ENCODE data around the gene PPP6R3.

Gene PPP6R3

DNA sequence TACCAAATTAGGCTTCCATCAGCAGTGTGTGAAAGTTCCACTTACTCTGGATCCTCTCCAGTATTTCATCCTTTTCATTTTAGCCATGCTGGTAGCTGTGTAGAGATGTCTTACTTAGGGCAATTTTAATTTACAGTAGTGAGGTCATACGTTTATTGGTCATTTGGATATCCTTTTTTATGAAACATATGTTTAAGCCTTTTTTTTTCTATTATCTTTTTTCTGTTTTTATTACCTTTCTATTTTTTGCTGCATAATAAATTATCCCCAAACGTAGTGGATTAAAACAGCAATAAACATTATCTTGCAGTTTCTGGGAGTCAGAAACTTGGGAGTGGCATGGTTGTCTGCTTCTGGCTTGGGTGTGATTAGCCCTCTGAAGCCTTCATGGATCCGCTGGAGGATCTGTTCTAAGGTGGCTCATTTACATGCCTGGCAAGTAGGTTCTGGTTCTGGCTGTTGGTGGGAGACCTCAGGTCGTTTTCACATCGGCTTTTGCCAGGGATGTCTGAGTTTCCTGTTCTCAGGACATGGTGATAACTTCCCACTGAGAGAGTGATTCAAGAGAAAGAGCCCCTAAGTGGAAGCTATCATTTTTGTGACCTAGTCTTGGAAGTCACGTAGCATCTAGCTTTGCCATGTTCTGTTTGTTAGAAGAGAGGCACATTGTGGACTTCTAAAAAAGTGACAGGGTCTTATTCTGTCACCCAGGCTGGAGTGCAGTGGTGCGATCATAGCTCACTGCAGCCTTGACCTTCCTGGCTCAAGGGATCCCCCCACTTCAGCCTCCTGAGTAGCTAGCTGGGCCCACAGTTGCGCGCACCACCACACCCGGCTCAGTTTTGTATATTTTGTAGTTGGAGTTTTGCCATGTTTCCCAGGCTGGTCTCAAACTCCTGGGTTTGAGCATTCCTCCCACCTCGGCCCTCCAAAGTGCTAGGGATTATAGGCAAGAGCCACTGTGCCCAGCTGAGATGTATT lies 38.6 kb downstream of the PPP6R3 start:
- no peak for DNase-seq

DNA sequence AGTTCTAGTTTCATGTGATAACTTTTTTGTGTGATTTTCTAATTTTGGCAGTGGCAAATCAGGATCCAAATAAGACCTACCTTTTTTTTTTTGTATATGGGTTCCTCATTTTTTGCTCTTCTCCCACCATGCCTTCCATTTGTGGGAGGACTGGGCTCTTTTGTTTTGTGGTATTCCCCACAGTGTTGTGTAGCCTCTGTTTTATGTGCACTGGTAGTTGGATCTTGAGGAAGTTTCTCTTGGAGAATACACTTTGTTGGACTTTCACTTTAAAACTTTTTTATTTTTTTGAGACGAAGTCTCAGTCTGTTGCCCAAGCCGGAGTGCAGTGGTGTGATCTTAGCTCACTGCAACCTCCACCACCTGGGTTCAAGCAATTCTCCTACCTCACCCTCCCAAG lies 39.7 kb downstream of the PPP6R3 start:
- no peak for DNase-seq

DNA sequence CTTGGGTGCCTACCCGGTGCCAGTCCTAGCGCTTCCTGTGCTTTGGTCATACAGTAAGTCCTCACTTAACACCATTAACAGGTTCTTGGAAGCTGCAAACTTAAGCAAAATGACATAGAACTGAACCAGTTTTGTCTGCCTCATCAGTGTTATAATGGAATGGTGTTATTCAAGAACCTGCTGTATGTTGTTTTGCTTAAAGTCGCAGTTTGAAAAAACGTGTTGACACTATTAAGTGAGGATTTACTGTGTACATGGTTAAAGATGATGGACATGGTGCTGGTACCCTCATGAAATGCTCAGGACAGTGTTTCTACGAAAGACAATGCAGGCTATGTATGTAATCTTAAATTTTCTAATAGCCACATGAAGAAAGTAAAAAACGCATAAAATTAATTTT lies 41.3 kb downstream of the PPP6R3 start:
- DNase-seq = no peak

DNA sequence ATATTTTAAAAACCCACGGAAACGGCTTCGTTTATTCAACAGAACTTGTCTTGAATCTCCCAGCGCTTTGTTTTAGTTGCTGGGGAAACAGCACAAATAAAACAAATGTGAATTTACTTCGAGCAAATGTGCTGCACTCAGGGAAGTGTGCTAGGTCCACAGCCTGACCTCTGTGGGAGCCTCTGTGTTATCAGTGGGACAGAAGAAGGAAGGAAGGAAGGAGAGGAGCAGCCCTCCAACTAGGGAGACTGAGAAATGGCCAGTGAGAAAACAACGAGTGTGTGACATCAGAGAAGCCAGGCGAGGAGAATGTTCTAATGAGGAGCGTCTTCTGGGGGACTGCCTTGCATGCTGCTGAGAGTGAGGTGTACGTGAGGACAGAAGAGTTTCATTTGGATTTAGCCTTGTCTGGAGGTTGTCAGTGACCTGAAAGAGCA lies 42.7 kb downstream of the PPP6R3 start:
- no peak for DNase-seq

DNA sequence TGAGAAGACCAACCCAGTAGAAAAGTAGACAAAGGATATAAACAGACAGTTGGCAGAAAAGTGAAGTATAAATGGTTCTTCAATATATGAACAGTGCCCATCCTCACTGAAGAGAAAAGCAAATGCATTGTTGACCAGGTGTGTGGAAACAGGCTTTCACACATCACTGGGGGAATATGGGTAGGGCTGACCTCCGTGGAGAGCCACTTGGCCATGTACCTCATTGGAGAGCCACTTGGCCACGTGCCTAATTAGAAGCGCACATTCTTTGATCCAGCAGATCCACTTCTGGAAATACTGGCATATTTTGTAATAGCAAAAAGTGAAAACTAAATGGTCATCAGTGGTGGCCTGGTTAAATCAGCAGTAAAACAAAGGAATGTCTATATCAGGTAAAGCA lies 43.2 kb downstream of the PPP6R3 start:
- DNase-seq = no peak

DNA sequence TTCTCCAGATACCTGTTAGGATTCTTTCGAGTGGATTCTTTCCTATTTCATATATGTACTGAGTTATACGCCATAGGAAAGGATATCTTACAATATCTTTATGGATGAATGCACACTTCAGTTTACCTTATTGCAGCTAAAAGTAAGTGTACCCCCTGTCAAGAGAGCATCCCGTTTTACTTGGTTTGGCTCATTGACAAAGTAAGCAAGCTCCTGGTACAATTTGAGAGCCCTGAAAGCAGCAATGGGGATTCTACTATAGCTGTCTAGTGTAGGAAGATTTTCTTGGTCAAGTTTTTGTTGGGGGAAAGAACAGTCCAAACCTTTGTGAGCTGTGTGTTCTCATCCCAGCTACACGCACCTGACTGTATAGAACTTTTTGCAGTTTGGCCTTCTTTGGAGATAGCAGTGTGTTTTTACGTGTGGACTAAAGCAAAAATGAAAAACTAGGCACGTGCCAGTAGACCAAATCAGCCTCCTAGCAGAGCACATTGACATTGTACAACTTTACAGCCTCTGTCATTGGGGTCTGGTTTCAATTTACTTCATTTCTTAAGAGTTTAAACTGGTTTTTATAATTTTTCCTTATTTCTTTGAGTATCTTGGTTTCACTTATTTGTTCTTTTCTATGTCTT lies 44.0 kb downstream of the PPP6R3 start:
- no peak for DNase-seq

DNA sequence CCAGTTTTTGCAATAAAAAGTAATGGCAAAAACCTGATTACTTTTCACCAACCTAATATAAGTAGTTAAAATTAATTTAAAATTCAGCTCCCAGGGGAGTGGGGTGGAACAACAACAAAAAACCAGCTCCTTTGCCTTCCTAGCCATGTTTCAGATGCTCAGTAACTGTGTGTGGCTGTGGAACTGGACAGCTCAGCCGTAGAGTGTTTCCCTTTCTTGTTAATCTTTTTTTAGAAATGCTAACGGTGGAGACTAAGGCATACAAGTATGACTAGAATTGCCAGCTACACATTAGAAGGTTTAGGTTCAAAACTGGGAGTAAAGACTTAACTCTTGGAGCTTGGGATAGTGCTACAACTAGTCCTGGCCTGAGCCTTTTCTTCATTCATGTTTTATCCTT lies 45.0 kb downstream of the PPP6R3 start:
- DNase-seq = no peak

DNA sequence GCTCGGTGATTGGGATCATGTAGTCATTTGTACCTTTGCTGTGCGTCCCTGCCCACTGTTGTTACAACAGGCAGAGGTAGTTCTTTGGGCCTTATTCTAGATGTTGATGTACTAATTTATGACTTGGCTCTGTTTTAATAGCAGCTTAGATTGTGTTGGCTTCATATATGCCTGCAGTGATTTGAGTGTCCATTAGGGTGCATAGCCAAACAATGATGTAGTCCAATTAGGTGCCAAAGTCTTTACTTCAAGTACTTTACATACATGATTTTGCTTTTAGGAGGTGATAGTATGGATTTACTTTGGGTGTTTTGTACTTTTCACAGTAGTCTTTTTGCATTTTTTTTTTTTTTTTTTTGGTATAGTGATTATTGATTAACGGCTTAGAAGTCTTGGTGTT lies 46.4 kb downstream of the PPP6R3 start:
- no peak for DNase-seq

DNA sequence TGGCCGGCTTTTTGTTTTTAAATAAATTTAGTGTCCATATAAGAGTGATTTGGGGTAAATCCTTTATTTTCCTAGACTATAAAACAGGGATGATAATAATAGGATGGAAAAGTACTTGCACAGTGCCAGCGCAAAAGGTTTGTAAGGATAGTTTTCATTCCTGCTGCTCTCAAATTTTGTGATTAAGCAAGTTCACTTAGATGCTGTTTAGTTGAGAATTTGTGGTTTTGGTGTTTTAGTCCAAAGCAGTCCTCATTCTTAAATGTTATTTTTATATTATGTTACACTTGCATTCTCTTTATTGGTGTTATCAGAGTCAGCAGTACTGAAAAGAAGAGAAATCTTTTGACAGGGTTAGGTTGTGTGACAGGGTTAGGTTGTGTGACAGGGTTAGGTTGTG lies 47.9 kb downstream of the PPP6R3 start:
- no peak for DNase-seq

DNA sequence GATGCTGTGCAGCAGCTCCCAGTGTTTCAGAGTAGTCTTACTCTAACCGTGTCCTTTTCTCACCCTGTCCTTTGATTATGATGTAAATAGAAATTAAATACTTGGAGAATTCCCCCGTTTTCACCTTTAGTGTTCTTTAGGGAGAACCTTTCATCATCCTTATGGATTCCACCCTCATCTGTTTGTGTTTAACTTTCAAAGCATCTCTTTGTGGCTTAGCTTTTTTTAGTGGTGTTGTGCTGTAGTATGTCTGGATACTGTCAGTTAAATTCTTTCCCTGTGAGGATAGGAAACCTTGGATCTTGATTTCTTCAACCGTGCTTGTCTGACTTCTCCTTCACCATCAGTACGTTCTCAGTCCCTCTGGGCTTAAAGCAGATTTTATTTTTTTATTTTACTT lies 48.5 kb downstream of the PPP6R3 start:
- no peak for DNase-seq

DNA sequence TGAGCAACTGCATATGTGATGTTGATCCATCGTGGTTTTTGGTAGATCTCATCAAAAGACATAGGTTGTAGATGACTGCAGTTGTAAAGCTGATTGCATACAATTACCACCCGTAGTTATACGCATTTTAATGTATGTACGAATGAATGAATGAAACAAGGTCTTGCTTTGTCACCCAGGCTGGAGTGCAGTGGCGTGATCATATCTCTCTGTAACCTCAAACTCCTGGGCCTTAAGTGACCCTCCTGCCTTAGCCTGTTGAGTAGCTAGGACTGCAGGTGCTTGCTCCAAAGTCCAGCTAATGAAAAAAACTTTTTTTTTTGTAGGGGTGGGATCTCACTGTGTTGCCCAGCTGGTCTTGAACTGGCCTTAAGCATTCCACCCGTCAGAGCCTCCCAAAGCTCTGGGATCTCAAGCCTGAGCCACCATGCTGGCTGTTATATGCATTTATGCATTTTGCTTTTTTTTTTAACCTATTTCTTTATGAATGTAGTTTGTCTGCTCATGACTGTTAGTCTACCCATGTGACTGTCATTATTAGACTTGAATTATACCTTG lies 53.5 kb downstream of the PPP6R3 start:
- no peak for DNase-seq

DNA sequence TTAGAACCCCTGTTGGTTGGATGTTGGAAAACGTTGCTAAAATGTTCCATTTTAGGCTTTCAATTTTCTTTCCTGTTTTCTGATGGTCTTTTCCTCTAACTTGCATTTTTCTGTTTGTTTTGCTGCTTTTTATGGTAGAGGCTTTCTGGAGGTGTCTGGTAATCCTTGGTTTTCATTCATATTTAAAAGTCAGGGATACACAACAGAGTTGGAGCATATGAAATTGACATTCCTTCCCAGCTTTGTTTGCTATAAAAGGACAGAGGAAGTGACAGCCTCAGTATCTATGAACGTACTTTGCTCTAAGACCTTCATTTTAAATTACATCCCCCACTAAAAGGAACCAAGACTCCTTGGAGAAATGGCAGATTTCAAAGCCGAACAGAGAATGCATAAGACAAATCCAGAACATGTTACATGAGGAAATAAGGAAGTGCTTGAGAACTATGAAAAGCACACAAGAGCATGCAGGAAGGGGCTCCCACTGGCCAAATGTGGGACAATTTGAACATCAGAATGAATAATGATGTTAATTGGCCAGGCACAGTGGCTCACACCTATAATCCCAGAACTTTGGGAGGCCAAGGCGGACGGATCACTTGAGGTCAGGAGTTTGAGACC lies 56.7 kb downstream of the PPP6R3 start:
- DNase-seq = no peak

DNA sequence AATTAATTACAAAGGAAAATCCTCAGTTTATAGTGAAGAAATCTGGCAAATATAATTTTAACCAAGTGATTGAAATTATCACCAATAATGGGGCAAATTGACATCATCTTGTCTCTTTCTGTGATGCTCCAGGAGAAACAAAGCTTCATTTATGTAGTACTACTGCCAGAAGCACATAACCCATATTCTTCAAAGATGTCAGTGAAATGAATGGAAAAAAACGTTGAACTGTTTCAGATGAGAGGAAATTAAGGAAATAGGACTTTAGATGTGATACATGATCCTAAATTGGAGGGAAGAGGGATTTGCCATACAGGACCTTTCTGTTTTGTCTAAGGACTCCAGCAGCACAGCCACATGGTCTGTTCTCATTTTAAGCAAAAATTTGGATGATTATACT lies 57.6 kb downstream of the PPP6R3 start:
- DNase-seq = no peak

DNA sequence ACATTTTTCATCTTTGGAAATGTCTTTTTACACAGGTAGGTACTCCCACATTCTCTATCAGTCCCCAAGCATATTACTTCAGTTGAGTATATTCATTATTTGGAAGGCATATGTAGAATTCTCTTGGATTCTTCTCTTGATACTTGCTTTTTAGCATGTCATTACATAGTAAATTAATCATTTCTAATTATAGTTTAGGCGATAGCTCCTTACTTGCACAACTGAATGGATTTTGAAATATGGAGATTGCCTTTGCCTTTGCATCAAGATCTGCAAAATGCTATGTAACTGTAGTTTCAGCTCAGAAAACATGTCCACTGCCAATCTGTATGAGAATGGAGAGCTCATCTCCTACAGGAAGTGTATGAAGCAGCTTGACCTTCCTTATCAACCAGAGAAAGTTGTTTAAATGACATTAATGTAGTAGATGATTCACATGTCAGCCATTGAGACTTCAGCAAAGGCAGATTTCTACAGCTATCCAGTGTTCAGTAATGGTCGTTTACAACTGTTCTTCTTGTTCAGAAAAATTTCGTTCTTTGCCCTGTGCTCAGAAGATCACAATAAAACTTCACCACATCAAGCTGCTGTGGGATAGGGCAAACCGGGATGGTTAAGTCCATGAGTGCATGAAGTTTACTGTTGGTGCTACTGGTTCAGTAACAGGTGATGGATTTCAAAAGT lies 61.6 kb downstream of the PPP6R3 start:
- DNase-seq = no peak

DNA sequence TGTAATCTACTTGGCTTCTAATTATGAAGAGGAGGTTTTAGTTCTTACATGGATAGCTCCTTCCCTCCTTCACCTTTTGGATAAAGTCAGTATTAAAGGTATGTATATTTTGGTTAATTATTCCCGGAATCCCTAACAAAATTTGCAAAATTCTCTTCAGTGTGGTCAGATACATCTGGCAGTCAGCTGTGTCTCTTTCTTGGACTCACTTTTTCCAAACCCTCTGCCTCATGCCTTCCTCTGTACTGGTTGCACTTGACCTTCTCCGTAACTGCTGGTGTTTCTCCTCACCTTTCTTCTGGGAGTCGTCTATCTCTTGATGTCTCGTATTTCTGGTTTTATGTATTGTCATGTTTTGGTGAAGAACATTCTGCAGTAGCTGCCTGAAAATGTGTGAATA lies 62.5 kb downstream of the PPP6R3 start:
- DNase-seq = no peak

DNA sequence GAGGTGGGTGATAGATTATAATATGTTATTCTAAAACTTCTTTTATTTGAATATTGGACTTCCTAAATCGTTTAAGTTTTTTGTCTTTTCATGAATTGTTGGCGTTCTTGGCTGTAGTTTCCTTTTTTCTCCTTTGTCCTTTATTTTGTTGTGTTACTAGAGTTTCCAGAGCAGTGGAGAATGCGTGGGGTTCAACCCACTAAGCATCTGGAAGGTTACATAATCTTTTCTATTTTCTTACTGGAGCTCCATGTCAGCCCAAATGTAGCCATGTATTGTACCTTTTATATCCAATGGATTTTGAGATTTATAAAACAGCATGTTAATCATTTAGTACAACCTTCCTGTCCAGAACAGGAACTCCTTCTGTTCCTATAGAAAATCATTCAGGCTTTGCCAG lies 63.2 kb downstream of the PPP6R3 start:
- DNase-seq = no peak

DNA sequence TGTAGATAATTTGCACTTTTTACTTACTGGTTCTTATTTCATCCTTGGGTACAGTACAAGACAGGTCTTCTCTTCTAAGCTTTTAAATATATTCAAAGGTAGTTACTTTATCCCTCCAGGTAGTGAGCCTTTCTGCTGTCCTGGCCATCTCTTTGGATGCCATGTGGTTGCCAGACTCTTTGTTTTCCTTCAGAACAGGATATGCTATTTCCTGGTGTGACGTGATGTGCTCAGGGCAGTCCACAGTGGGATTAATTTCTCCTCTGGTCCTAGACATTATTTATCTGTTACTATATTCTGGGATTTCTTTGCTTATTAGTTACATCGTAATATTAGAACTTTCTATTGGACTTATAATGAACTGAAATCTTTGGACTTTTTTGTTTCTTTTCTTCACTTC lies 63.7 kb downstream of the PPP6R3 start:
- DNase-seq = no peak

DNA sequence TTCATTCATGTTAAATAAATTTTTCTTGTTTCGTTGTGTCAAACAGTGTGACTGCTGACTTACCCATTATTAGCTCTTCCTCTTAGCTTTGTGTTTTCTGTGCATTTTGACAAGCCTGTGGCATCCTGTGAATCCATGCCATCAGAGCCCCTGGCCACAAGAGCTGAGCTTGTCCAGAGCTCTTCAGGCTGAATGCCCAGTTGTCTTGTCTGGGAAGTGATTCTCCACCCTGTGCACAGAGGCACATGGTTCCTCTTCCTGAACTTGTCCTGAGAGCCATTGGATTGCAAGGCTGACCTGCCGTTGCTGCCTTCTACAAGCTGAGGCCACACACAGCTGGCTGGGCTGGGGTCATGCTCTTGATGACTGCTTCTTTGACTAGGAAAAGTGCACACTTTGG lies 64.1 kb downstream of the PPP6R3 start:
- no peak for DNase-seq

DNA sequence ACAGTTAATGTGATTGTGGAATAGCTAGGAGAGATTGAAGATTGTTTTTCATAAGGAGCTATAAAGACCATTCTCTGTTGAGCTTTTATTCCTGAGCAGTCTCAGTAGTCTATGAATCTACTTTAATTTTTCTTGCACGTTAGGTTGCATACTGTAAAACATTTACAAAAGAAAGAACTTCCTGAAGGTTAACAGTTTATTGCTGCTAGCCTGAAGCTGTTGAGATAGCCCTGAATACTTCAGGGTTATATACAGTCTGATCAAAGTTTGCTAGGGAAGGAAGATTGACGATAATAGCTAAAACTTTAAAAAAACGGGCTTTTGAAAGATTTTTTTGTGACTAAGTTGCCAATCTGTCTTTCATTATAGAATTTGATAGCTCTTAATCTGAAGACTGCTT lies 64.8 kb downstream of the PPP6R3 start:
- DNase-seq = no peak

DNA sequence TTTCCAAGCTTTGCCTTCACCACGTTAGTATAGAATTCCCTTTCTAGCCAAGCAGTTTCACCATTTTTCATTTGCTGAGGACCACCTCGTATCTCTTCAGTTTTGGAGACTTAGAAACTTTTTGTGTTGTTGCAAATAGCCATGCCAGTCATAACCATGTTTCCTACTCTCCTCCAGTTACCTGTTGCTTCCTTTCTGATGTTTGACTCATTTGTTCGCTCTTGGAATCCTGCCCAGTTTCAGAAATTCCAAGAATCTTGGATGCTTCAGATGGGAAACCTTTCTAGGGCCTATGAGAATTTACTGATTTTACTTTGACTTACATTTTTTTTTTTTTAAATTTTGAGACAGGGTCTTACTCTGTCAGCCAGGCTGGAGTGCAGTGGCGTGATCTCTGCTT lies 65.4 kb downstream of the PPP6R3 start:
- no peak for DNase-seq

DNA sequence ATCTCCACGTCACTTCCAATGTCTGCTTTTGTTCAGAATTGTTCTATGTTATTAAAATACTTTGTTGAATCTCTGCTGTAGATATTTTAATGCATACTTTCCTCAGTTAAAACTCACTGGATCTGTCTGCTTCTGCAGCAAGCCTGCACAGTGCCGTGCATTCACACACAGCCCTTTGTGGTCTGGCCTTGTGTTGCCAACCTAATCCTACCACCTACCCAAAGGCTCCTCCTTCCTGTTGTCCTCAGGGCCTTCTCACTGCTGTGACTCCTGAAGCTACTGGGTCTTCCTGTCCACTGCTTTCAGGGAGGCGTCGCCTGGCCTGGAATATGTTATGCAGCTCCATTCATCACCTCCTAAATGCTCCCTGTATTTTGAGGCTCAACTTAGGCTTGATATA lies 67.0 kb downstream of the PPP6R3 start:
- DNase-seq = no peak

DNA sequence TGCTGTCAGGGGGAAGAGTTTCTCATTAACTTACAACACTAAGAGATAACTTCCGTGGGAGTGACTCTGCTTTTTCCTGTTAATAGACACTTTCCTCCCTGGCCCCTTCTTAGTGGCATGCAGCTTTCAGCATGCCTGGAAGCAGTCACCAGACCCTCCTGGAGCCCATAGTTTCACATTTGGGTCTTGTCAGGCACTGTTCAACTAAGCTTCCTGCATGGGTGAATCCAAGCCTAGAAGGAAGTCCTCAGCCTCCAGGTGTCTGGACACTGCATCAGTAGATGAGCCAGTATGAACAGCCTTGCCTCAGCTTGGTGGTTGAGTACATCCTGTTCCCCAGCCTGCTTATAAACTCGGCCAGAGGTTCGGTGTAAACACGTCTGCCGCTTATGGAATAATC lies 68.1 kb downstream of the PPP6R3 start:
- no peak for DNase-seq

DNA sequence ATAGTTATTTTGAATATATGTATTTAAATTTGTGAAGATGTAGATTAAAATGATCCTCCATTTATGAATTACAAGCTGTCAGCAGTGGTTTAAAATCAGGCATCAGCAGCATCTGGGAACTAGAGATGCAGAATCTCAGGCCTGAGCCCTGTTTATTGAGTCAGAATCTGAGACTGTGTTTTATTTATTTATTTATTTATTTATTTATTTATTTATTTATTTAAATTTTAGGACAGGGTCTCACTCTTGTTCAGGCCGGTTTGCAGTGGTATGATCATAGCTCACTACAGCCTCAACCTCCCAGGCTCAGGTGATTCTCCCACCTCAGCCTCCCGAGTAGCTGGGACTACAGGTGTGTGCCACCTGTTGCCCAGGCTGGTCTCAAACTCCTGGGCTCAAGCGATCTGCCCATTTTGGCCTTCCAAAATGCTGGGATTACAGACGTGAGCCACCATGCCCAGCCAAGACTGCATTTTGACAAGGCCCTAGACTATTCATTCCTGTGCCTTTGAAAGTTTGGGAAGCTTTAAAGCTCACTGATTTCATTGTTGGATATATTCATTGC lies 70.7 kb downstream of the PPP6R3 start:
- no peak for DNase-seq
